MCF 10A (cell line): ENCODE measurements around the gene NKD1. TPM values are rescaled to one million over a fixed set of nuclear protein-coding genes. Genes with fewer than 3 reads are reported as not detected.

ENCODE experiments used
- BruUV-seq: library from RNA; stranded (reverse); fragments of 400-500 nt; replicated peaks from 2 replicates; lab custom pipeline; 2021; lab: Mats Ljungman, UMichigan
- CTCF ChIA-PET: fragments of 300-600 bp; sonication (Branson Sonifier 250); formaldehyde crosslinking; extraction: SDS; loops from one replicate; lab custom pipeline; 2021; ENCODE audit warnings: antibody characterized with exemption, inconsistent platforms; lab: Yijun Ruan, JAX
- POLR2A ChIA-PET: fragments of 300-600, 350-650 bp; sonication (Branson Sonifier 250); formaldehyde crosslinking; extraction: SDS; loops from one replicate; lab custom pipeline; 2020; ENCODE audit warnings: antibody characterized with exemption, inconsistent platforms; lab: Yijun Ruan, JAX
- DNase-seq: peaks from one replicate; pipeline ENCODE4 v3.0.0-alpha.2; 2018; ENCODE audit not compliant: unreplicated experiment
- H3K27ac Mint-ChIP-seq: one replicate; pipeline ENCODE4 v1.8.0; 2022; ENCODE audit warnings: mild to moderate bottlenecking, low read depth, mixed read lengths; ENCODE audit not compliant: unreplicated experiment
- H3K27me3 Mint-ChIP-seq: one replicate; pipeline ENCODE4 v1.8.0; 2022; ENCODE audit warnings: mixed read lengths; ENCODE audit not compliant: insufficient read depth, unreplicated experiment
- H3K36me3 Mint-ChIP-seq: one replicate; pipeline ENCODE4 v1.8.0; 2022; ENCODE audit warnings: mild to moderate bottlenecking, moderate library complexity, mixed read lengths; ENCODE audit not compliant: insufficient read depth, unreplicated experiment
- H3K4me1 Mint-ChIP-seq: one replicate; pipeline ENCODE4 v1.8.0; 2022; ENCODE audit warnings: mixed read lengths; ENCODE audit not compliant: insufficient read depth, unreplicated experiment
- H3K4me3 Mint-ChIP-seq: one replicate; pipeline ENCODE4 v1.8.0; 2022; ENCODE audit warnings: mild to moderate bottlenecking, moderate library complexity, mixed read lengths; ENCODE audit not compliant: unreplicated experiment
- H3K9me3 Mint-ChIP-seq: one replicate; pipeline ENCODE4 v1.8.0; 2022; ENCODE audit warnings: mixed read lengths; ENCODE audit not compliant: unreplicated experiment
- CTCF ChIP-seq: fragments of 200-600 bp; IDR thresholded peaks from one replicate; pipeline ENCODE4 v1.8.0; 2022; ENCODE audit warnings: antibody characterized with exemption, mild to moderate bottlenecking; ENCODE audit not compliant: unreplicated experiment
- intact Hi-C: fragments of 100-400 bp; cut with micrococcal nuclease; formaldehyde crosslinking; loops from 2 replicates; pipeline ENCODE4 v1.14.1; 2022
- total RNA-seq: library from RNA; stranded (reverse); gene quantifications from 2 replicates; pipeline ENCODE4 v1.2.3, GENCODE V29; 2022

NKD1 gene
- total RNA-seq, 1 experiment from 2014 or later: 0.07 TPM

- DNase-seq: peak; percentile 64
- POLR2A ChIA-PET: interaction anchor here (0.8 kb wide), 1 partner anchor 121 kb away, joined by 6 read pairs; no protein-coding TSS in a partner anchor
- no TSS peak for BruUV-seq
- no peaks in the 10 kb centered on the region for H3K9me3 Mint-ChIP-seq
- H3K27me3 Mint-ChIP-seq: no peaks in the 10 kb centered on the region
- H3K4me1 Mint-ChIP-seq: no peaks in the 10 kb centered on the region
- no peaks in the 10 kb centered on the region for H3K36me3 Mint-ChIP-seq
- intact Hi-C loops: no loop called here
- CTCF ChIA-PET: interaction anchor here (1.0 kb wide), 1 partner anchor 129 kb away, joined by 6 read pairs; no protein-coding TSS in a partner anchor
- no peak overlapping the region for H3K4me3 Mint-ChIP-seq
- TF ChIP-seq CTCF: no peak
- H3K27ac Mint-ChIP-seq: no peak overlapping the region
Measured at GRCh38 chr16:50538411-50539052, 9.7 kb upstream of the NKD1 start.

GRCh38 chr16:50539053-50539695, 9.0 kb upstream of the NKD1 start:
- DNase-seq: no peak
- Mint-ChIP-seq H3K4me1 (no peaks in the 10 kb centered on the region), H3K36me3 (no peaks in the 10 kb centered on the region), H3K27me3 (no peaks in the 10 kb centered on the region), H3K9me3 (no peaks in the 10 kb centered on the region), H3K27ac (no peak overlapping the region), H3K4me3 (no peak overlapping the region)
- no TSS peak for BruUV-seq
- intact Hi-C loops: no loop called here
- ChIA-PET POLR2A (interaction anchor here (0.8 kb wide), 1 partner anchor 122 kb away, joined by 6 read pairs; no protein-coding TSS in a partner anchor), CTCF (no interaction called here)
- TF ChIP-seq CTCF: no peak

GRCh38 chr16:50539822-50540710, 8.1 kb upstream of the NKD1 start:
- no TSS peak for BruUV-seq
- ChIA-PET POLR2A (no interaction called here), CTCF (no interaction called here)
- Mint-ChIP-seq H3K36me3 (no peaks in the 10 kb centered on the region), H3K9me3 (no peaks in the 10 kb centered on the region), H3K27me3 (no peaks in the 10 kb centered on the region), H3K4me3 (no peak overlapping the region), H3K27ac (no peak overlapping the region), H3K4me1 (no peaks in the 10 kb centered on the region)
- peak; percentile 20 for DNase-seq
- no peak for TF ChIP-seq CTCF
- intact Hi-C loops: no loop called here

- no peak for TF ChIP-seq CTCF
- H3K4me1 Mint-ChIP-seq: no peaks in the 10 kb centered on the region
- intact Hi-C loops: no loop called here
- no TSS peak for BruUV-seq
- no peaks in the 10 kb centered on the region for H3K36me3 Mint-ChIP-seq
- POLR2A ChIA-PET: no interaction called here
- no peak overlapping the region for H3K27ac Mint-ChIP-seq
- H3K9me3 Mint-ChIP-seq: no peaks in the 10 kb centered on the region
- no peak overlapping the region for H3K4me3 Mint-ChIP-seq
- no peaks in the 10 kb centered on the region for H3K27me3 Mint-ChIP-seq
- CTCF ChIA-PET: interaction anchor here (1.1 kb wide), 1 partner anchor 9 kb away, joined by 4 read pairs; no protein-coding TSS in a partner anchor
- DNase-seq: no peak
Measured at GRCh38 chr16:50540711-50541007, 7.5 kb upstream of the NKD1 start.
